Aorta (tissue), 5 donors: Measurements from ENCODE around the gene FOXD4. TPM values are rescaled to one million over a fixed set of nuclear protein-coding genes. Genes with fewer than 3 reads are reported as not detected.
"Not testable (repeated sequence)": the region's sequence is repeated elsewhere in the genome, so short reads cannot be mapped to it uniquely, and the experiment has no call there.

ENCODE experiments used
- ATAC-seq: fragments of 200-7000 bp; cut with Tn5 transposase; one replicate; pipeline ENCODE4 v1.9.1; 2022; ENCODE audit warnings: moderate library complexity; ENCODE audit not compliant: low FRiP score
- DNase-seq, 2 donors: peaks; one replicate each; pipeline ENCODE4 v3.0.0-alpha.2; 2020
- H3K27ac ChIP-seq, 2 donors: one replicate each; pipeline ENCODE4 v1.5.1; 2013; ENCODE audit warnings: low read length in 2 of 2, mild to moderate bottlenecking in 2 of 2, moderate library complexity in 2 of 2, control low read depth in 1 of 2, inconsistent platforms in 1 of 2, low read depth in 1 of 2
- H3K27me3 ChIP-seq, 2 donors: one replicate each; pipeline ENCODE4 v1.6.1; 2013; ENCODE audit warnings: control low read depth in 1 of 2, low read length in 1 of 2, mild to moderate bottlenecking in 1 of 2, moderate library complexity in 1 of 2; ENCODE audit not compliant: insufficient read depth in 2 of 2, control insufficient read depth in 1 of 2
- H3K36me3 ChIP-seq, 2 donors: one replicate each; pipeline ENCODE4 v1.6.1; 2013; ENCODE audit warnings: control low read depth in 1 of 2, low read length in 1 of 2, mild to moderate bottlenecking in 1 of 2; ENCODE audit not compliant: insufficient read depth in 2 of 2, control insufficient read depth in 1 of 2
- H3K4me1 ChIP-seq, 2 donors: one replicate each; pipeline ENCODE4 v1.6.1; 2013; ENCODE audit warnings: low read length in 2 of 2, control low read depth in 1 of 2, mild to moderate bottlenecking in 1 of 2, moderate library complexity in 1 of 2; ENCODE audit not compliant: insufficient read depth in 2 of 2, control insufficient read depth in 1 of 2
- H3K4me3 ChIP-seq, 2 donors: one replicate each; pipeline ENCODE4 v1.5.1; 2013; ENCODE audit warnings: low read length in 2 of 2, control low read depth in 1 of 2, mild to moderate bottlenecking in 1 of 2
- H3K9me3 ChIP-seq: one replicate; pipeline ENCODE4 v1.6.1; 2013; ENCODE audit warnings: mild to moderate bottlenecking, low read length; ENCODE audit not compliant: control insufficient read depth
- WGBS, 2 donors: extraction: QIAGEN DNeasy Blood & Tissue Kit; methylation state at CpG; one replicate each; pipeline ENCODE4 v1.1.7; 2013; 5-methylcytosine and 5-hydroxymethylcytosine counted together
- intact Hi-C, 2 donors: fragments of 100-400 bp; cut with DNase I; formaldehyde crosslinking; loops; one replicate each; pipeline versions ENCODE4 v1.14.2 to v1.15.0; 2022
- polyA plus RNA-seq, 2 donors: library from polyadenylated mRNA; stranded (reverse); fragments of 200-250 nt; gene quantifications; one replicate each; pipeline ENCODE4 v1.2.3, GENCODE V29; 2013
- total RNA-seq, 2 donors: library from RNA; stranded (reverse); fragmentation: NEBNext Ultra II Directional; extraction: Animal tissue kit (Norgen Biotek cat#: 25700); gene quantifications; one replicate each; pipeline ENCODE4 v1.2.1, GENCODE V29; 2021
- donor health status: healthy with polysubstance abuse.
- donor health status: Bipolar disorder and iron deficiency.
- donor health status: DM: no; HTN: no; CAD: no.
- donor health status: DM: no; HTN: no; CAD: no.
- donor health status: DM: yes; HTN: yes; CAD: no.

The FOXD4 gene
- total and polyA plus RNA-seq, 4 donors = 0.27 TPM; not detected in 3

DNA sequence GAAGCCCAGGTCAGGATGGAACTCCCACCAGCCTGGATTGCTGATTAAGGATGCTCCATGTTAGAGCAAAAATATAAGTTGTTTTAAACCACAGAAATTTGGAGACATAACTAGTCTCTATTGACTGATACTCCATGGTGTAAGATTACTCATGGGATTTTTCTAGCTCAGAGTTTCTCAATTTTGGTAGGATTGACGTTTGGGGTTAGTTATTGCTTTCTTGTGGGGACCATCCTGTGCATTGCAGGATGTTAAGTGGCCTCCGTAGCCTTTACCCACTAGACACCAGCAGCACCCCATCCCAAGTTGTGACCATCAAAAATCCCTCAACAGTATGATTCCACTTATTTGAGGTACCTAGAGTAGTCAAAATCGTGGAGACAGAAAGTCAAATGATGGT lies 19.4 kb downstream of the FOXD4 start:
- H3K27me3 ChIP-seq, intact Hi-C loops, H3K4me1 ChIP-seq, H3K4me3 ChIP-seq, H3K36me3 ChIP-seq, H3K9me3 ChIP-seq, H3K27ac ChIP-seq, DNase-seq, ATAC-seq: not testable (repeated sequence)
- WGBS, 2 donors = 71 to 82% methylated on average over 3 of the region's 3 CpGs

GRCh38 chr9:94992-95391 lies 23.2 kb downstream of the FOXD4 start:
- H3K27ac ChIP-seq, intact Hi-C loops, H3K4me1 ChIP-seq, H3K36me3 ChIP-seq, H3K4me3 ChIP-seq, DNase-seq, H3K9me3 ChIP-seq, ATAC-seq, H3K27me3 ChIP-seq: not testable (repeated sequence)
- 59 to 61% methylated on average over 1 to 4 of the region's 4 CpGs for WGBS, 2 donors

DNA sequence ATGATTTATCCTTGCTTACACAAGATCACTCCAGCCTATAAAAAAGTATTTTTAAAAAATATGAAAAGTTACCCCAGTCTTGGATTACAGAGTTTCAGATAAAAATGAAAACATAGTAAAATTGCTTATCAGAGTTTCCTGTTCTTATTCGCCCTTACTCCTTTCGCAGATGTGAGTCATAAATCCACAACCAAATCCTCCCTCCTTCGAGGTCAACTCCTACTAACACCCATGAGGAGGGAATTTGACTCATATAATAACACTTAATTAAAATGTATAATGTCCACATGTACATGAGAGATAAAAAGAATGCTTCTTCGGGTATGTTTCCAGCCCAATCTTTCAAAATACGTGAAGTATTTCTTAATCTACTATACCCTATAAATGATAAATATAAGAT lies 23.9 kb downstream of the FOXD4 start:
- intact Hi-C loops, H3K36me3 ChIP-seq, H3K27ac ChIP-seq, H3K27me3 ChIP-seq, H3K4me1 ChIP-seq, H3K4me3 ChIP-seq, H3K9me3 ChIP-seq, ATAC-seq, DNase-seq: not testable (repeated sequence)
- 50 to 58% methylated on average over 4 of the region's 5 CpGs for WGBS, 2 donors

GRCh38 chr9:93909-94308 lies 24.3 kb downstream of the FOXD4 start:
- H3K4me3 ChIP-seq, H3K4me1 ChIP-seq, DNase-seq, H3K27ac ChIP-seq, intact Hi-C loops, H3K9me3 ChIP-seq, H3K36me3 ChIP-seq, ATAC-seq, H3K27me3 ChIP-seq: not testable (repeated sequence)
- WGBS, 2 donors = 82 to 85% methylated on average over 4 of the region's 5 CpGs

DNA sequence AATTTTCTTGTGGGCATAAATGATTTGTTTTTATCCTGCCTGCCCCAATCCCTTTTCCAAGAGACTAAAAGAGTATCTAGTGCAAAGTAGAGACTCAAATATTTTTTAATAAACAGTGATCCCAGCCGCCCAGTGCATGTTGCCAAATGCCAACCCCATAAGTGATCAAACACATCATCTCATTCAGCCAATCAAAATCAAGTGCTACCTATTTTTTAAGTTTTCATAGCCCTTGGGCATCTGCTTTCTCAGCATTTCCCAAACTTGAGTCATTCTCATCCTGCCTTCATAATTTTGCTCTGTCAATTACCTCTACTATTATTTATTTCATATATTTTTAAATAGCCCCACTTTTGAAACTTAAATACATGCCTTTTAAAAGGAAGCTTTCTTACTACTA lies 27.4 kb downstream of the FOXD4 start:
- DNase-seq, H3K4me1 ChIP-seq, H3K9me3 ChIP-seq, H3K4me3 ChIP-seq, intact Hi-C loops, H3K36me3 ChIP-seq, H3K27ac ChIP-seq, ATAC-seq, H3K27me3 ChIP-seq: not testable (repeated sequence)
- whole genome bisulfite sequencing, 2 donors = 40 to 67% methylated on average over 1 of the region's 1 CpG

- H3K4me1 ChIP-seq, DNase-seq, H3K4me3 ChIP-seq, H3K27ac ChIP-seq, H3K9me3 ChIP-seq, H3K27me3 ChIP-seq, H3K36me3 ChIP-seq, intact Hi-C loops: not testable (repeated sequence)
- 14 to 20% methylated on average over 4 to 5 of the region's 11 CpGs for WGBS, 2 donors
- ATAC-seq = peak; percentile 93
These were observed 29.7 kb downstream of the FOXD4 start for GRCh38 chr9:88396-89037.

DNA sequence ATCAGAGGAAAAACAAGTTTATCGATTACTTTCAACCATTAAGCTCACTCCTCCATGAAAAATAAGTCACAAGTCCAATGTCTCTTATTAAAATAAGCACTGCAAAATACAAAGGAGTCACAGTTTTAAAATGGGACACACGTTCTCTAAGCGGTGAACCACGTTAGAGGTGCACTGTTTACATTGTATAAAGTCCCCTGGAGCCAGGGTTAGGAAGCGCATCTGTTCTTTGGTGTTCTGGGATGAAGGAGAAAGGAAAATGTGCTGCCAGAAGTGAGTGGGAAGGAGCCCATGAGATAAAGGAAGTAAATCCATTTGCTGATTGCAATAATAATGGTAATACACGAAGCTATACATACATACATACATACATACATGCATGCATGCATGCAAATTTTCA lies 30.4 kb downstream of the FOXD4 start:
- ATAC-seq, intact Hi-C loops, H3K36me3 ChIP-seq, H3K4me3 ChIP-seq, H3K27me3 ChIP-seq, H3K9me3 ChIP-seq, H3K27ac ChIP-seq, DNase-seq, H3K4me1 ChIP-seq: not testable (repeated sequence)
- WGBS, 2 donors = 26 to 32% methylated on average over 5 of the region's 6 CpGs

DNA sequence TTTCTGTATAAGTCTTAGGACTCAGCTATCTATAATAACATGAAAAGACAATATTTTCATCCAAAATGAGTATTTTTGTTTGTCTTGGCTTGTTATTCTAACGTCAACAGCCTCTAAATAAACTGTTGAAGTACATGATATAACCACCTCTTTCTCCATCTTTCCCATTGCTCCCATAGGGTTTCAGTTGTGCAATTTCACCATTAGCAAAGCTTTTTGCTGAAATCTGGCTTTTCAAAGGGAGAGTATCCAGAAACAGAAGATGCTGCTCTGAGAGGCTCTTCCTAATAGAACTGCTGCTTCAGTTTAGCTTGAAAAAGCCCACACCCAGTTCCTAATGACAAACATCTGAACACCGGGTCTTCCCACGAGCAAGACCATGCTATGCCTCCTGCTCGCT lies 31.1 kb downstream of the FOXD4 start:
- H3K4me1 ChIP-seq, DNase-seq, H3K4me3 ChIP-seq, intact Hi-C loops, H3K36me3 ChIP-seq, H3K27me3 ChIP-seq, H3K9me3 ChIP-seq, H3K27ac ChIP-seq: not testable (repeated sequence)
- peak; percentile 26 for ATAC-seq
- WGBS, 2 donors = 10 to 46% methylated on average over 2 to 3 of the region's 4 CpGs

DNA sequence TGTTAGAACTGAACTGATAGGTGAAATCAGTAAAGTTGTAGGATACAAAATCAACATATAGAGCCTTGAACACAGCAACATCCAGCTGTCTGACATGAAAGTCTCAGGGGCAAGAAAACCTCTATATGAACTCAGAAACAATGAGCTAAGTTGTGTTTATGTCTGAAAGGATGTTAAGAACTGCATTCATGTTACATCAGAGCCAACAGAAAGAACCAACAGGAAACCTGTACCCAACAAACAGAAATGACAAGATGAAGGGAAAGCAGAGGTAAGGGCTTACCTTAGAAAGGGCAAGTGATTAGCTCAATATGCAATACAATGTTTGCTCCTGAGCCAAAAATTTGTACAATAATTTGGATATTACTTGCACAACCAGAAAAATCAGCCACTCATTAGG lies 31.5 kb downstream of the FOXD4 start:
- H3K4me3 ChIP-seq, H3K27ac ChIP-seq, H3K36me3 ChIP-seq, ATAC-seq, H3K27me3 ChIP-seq, DNase-seq, H3K9me3 ChIP-seq, H3K4me1 ChIP-seq, intact Hi-C loops: not testable (repeated sequence)
